GM04504 (cell line): ENCODE data around the gene WWOX.

Experiments used
- DNase-seq: peaks from one replicate; pipeline ENCODE4 v3.0.0-alpha.2; 2012; ENCODE audit warnings: low read depth

Gene WWOX

DNA sequence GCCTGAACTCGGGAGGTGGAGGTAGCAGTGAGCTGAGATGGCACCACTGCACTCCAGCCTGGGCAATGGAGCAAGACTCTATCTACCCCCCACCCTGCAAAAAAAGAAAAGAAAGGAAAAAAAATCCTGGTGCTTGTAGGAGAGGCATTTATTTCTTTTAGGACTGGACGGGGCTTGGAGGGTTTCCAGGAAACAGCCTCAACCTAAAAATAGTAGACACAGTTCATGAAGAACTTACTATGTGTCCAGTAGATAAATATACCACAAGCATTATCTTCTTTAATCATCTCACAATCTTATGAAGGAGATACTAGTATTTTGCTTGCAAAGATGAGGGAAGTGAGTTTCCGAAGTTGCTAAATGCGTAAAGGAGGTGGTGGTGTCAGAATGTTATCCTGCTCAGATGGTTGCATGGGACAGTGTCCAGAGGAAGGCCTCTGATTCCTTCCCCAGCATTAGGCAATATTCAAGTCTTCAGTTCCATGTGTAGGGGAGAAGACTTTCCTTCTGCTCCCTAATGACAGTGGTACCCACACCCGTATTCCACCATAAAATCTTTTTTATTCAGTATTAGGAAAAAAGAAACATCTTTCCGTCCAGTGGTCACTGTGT lies 263.2 kb downstream of the WWOX start:
- no peak for DNase-seq

GRCh38 chr16:78363843-78364555 lies 264.5 kb downstream of the WWOX start:
- no peak for DNase-seq

DNA sequence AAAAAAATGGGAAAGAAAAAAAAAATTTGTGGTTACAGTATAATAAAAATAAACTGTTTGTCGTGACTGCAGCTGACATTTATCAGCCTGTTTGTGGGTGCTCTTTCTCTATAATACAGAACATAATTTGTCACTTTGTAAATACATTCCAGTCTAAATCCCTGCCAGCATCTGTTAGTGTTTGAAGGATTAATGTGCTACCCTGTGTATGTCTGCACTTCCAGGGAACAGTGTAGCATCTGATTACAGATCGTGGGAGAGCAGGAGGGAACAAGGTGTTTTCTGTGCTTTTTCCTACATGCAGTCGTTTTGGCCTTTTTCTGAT lies 265.1 kb downstream of the WWOX start:
- DNase-seq, result no peak

GRCh38 chr16:78365366-78365765 lies 265.9 kb downstream of the WWOX start:
- no peak for DNase-seq

DNA sequence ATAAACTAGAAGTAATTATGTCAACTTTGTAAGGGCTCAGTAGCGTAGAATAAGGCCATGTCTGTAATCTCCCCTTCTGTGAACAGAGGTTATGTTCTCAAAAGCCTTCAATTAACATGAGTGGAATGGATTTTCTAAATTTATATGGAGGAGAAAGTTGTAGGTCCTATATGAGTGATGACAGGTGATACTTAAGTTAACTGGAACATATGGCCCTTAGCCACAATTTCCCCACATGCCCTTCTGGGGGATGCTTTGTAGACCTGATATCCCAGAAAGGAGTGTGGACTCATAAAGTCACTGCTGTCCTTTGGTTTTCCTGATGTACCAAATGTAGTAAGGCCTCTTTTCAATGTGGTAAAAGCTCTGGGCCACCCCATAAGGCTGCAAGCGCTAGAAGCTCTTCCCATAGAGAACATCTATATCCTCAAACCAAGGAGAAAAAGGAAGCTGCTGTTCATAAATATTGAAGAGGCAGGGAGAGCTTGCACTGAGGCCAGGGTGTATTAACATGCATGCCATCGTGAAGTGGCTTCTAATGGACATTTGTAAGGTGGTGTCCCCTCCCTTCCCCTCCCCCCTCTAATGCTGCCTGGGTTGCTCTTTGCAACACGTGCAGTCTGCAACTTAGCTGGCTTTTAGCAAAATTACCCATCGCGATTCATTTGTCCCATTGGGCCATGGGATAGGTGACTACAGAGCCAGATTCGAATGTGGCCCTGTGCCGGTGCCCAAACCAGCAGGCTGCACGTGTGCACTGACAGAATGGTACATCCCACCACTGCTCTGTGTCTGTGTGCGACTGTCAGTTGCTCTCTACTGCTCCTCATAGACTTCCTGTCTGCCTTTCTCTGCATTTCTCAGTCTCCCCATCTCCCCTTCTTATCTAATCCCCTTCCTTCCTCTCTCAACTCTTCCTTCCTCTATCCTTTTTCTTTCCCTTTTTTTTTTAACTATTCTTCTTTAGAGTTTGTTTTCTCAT lies 269.0 kb downstream of the WWOX start:
- DNase-seq, result no peak

GRCh38 chr16:78372277-78372676 lies 272.8 kb downstream of the WWOX start:
- DNase-seq, result no peak

GRCh38 chr16:78375055-78375679 lies 275.7 kb downstream of the WWOX start:
- no peak for DNase-seq

DNA sequence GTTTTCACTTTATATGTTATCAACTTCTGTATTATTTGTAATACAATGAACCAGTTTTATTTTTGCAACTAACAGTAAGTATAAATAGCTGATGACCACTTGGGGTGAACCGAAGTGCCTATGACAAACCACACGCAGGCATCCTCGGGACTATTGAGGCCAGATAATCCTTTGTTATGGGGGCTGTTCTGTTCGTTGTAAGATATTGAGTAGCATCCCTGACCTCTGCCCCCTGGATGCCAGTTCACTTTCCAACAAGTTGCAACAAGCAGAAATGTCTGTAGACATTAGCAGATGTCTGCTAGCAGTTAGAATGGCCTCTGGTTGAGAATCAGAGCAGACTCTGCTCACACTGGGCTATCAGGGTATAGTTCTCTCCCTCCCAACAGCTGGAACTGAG lies 277.0 kb downstream of the WWOX start:
- DNase-seq, result no peak

DNA sequence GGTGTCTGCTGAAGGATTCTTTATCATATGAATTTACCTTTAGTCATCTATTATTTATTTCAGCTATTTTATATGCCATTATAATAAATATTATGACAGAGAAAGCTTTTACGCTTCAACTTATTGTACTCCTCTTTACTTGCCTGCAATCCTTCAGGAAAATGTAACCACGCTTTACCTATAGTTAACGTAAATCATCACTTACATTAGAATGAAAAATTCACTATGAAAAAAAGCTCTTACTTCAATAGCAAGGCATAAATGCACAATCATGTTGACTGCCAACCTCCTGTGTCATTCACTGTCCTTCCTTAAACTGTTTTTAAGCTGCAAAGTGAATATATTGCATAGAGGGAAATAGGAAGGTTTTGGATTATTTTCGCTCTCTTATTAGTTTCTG lies 277.9 kb downstream of the WWOX start:
- no peak for DNase-seq

DNA sequence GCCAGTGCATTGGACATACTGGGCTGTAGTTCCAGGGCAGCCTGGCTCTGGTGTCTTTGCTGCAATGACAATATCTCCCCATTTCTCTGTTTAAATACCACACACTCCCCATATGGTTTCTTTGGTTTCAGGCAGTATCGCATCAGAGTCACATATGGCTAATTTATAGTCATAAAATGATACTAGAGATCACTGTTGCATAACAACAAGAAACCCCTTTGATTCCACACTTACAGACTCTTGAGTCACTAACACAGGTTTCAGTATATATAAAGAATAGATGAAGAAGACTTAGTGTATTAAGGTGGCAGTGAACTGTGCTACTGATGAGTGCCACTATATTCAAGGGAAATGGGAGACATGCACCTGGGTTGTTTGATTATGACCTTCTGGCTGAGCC lies 281.6 kb downstream of the WWOX start:
- DNase-seq, result no peak

- no peak for DNase-seq
These were observed 283.7 kb downstream of the WWOX start for GRCh38 chr16:78383118-78383517.

GRCh38 chr16:78385086-78385805 lies 285.8 kb downstream of the WWOX start:
- no peak for DNase-seq

DNA sequence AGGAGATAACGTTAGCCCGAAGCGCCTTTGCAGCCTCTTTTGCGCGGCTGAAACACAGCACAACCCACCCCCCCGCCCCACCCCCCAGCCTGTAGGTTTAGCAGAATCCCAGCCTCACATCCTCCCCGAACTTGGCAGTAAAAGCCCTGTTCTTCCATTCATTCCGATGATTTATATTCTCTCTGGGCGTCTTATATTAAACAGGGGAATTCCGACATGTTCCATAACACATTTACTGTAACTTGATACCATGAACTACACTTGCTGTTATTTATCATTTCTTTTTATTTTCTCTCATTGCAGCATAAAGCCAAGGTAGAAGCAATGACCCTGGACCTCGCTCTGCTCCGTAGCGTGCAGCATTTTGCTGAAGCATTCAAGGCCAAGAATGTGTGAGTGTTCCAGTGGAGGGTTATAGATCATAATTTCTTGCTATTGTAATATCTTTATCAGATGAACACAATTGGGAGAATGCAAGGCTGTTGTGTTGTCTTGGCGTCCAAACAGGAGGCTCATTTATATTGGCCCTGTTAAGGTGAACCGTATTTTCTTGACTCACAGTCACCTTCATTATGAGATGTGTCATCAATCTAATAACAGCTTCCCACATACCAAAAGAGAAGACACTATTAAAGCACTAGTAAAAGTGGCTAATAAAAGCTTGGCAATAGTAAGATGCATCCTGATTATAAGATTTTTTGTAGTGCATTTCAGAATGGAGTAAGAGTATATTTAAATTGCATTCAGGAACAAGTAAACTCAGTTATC lies 287.3 kb downstream of the WWOX start:
- DNase-seq, result no peak

DNA sequence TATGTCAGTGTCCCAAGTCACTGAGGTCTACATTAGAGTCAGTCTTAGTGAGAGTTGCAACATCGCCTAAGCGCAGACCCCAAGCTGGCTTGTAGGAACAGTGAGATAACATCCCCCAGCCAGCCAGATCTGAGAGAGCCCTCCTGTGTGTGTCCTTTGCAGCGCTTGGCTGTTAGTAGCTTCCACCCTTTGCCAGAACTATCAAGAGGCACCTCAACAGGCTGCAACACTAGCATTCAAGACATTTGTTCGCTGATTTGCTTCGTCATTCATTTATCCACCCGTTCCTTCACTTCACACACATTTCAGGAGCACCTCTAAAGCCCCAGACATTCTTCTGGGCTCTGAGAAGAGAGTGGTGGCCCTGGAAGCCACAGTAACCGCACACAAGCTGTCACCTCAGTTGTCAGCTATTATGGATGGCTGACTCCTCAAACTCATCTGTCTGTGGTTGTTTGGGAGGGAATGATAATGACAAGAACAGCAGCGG lies 289.6 kb downstream of the WWOX start:
- no peak for DNase-seq

DNA sequence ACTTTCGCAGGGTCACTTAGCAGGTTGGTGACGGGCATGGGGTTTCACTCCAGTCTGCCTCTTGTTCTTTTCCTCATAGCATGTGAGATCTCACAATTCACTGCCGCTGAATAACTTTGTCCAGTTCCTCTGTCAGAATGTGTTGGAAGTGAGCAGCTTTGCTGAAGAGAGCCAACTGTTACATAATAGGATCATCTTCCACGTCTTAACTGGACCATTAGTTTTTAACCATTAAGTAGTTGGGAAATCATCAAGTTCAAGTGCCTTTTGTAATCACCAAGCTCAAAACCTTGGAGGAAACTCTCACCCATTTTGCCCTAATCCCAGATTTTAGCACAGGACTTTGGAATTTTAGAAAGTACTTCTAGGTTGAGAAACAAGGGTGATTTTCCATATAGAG lies 290.6 kb downstream of the WWOX start:
- DNase-seq, result no peak

GRCh38 chr16:78390508-78391324 lies 291.3 kb downstream of the WWOX start:
- no peak for DNase-seq

- no peak for DNase-seq
These were observed 293.2 kb downstream of the WWOX start for GRCh38 chr16:78392585-78393195.

DNA sequence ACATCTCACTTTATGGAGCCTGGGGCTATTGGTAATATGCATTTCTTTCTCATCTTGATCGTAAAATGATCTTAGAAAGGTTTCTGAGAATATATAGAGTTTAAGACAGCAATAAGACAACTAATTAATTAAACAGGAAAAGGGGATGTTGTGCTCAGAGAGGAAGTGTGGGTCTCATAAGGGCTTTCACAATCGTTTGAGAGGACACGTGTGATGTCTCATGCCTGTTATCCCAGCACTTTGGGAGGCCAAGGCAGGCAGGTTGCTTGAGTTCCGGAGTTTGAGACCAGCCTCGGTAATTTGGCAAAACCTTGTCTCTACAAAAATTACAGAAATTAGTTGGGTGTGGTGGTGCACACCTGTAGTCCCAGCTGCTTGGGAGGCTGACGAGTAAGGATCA lies 295.6 kb downstream of the WWOX start:
- no peak for DNase-seq

GRCh38 chr16:78396046-78396445 lies 296.6 kb downstream of the WWOX start:
- no peak for DNase-seq

DNA sequence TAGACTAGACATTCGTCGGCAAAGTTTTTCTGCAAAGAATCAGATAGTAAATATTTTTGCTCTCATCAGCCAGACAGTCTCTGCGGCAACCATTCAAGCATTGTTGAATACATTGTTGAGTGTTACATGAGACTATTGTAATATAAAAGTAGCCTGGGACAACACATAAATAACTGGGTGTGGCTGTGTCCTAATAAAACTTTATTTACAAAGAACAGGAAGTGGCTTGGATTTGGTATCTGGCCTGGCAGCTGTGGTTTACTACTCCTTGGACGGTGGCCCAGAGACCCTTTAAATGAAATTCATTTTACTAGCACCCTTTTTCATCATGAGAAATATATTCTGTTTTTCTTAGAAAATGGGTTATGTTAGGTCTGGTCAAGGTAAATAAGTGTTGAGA lies 297.2 kb downstream of the WWOX start:
- DNase-seq, result no peak
